ENCODE results near the gene METTL26.
A peak's percentile ranks its signal among the peaks of the same experiment; 100 is the strongest.
"Not testable (repeated sequence)": the region's sequence is repeated elsewhere in the genome, so short reads cannot be mapped to it uniquely, and the experiment has no call there.

Gene METTL26

GRCh38 chr16:606656-607307 lies 29.3 kb downstream of the METTL26 start:
- H2AK5ac ChIP-seq (ENCODE audit: low read length), result no peak overlapping the region
- no peak overlapping the region for H2BK120ac ChIP-seq (ENCODE audit: low read depth, low read length)
- no peaks in the 10 kb centered on the region for H3K36me3 ChIP-seq (ENCODE audit: control insufficient read depth, insufficient read depth, low read length)
- H3K4ac ChIP-seq (ENCODE audit: low read depth, low read length), result no peak overlapping the region
- no peak overlapping the region for H3K27ac ChIP-seq (ENCODE audit: low read depth, low read length)
- no peak overlapping the region for H3K56ac ChIP-seq (ENCODE audit: low read length)
- no peaks in the 10 kb centered on the region for H3K27me3 ChIP-seq (ENCODE audit: insufficient read depth, low read length, poor library complexity)
- H4K8ac ChIP-seq (ENCODE audit: low read depth, low read length), result no peak overlapping the region
- no peak overlapping the region for H2BK5ac ChIP-seq (ENCODE audit: low read length)
- H3K79me2 ChIP-seq (ENCODE audit: control insufficient read depth, insufficient read depth, low read length), result peaks cover 2% of the 10 kb centered on the region
- H3K4me1 ChIP-seq (ENCODE audit: control insufficient read depth, low read depth, low read length), result peaks cover 2% of the 10 kb centered on the region
- no peak overlapping the region for H3K4me2 ChIP-seq (ENCODE audit: low read length)
- H3K9ac ChIP-seq (ENCODE audit: low read length), result no peak overlapping the region
- H4K5ac ChIP-seq (ENCODE audit: low read length), result no peak overlapping the region
- no peak for DNase-seq
- no peak overlapping the region for H3K23ac ChIP-seq (ENCODE audit: low read length)
- WGBS (ENCODE audit: extremely low coverage, insufficient coverage, low lambda C conversion rate), result no CpG with 5 or more reads among the region's 22 CpGs
- H2BK15ac ChIP-seq (replicated peaks; ENCODE audit: low read depth), result no peak overlapping the region
- no peak overlapping the region for H3K4me3 ChIP-seq (ENCODE audit: low read length)
- H3K18ac ChIP-seq (ENCODE audit: low read length), result no peak overlapping the region
- peaks cover 3% of the 10 kb centered on the region for H3K79me1 ChIP-seq (ENCODE audit: low read length)

GRCh38 chr16:603933-604332 lies 32.2 kb downstream of the METTL26 start:
- H3K4me2 ChIP-seq (ENCODE audit: low read length), result no peak overlapping the region
- H3K79me2 ChIP-seq (ENCODE audit: control insufficient read depth, insufficient read depth, low read length), result peaks cover 2% of the 10 kb centered on the region
- no peak overlapping the region for H4K8ac ChIP-seq (ENCODE audit: low read depth, low read length)
- no peak overlapping the region for H3K4ac ChIP-seq (ENCODE audit: low read depth, low read length)
- no peak overlapping the region for H3K18ac ChIP-seq (ENCODE audit: low read length)
- no peak overlapping the region for H2BK15ac ChIP-seq (replicated peaks; ENCODE audit: low read depth)
- H3K23ac ChIP-seq (ENCODE audit: low read length), result no peak overlapping the region
- no peak overlapping the region for H3K9ac ChIP-seq (ENCODE audit: low read length)
- no peak overlapping the region for H2AK5ac ChIP-seq (ENCODE audit: low read length)
- H2BK5ac ChIP-seq (ENCODE audit: low read length), result no peak overlapping the region
- H3K56ac ChIP-seq (ENCODE audit: low read length), result no peak overlapping the region
- H3K4me3 ChIP-seq (ENCODE audit: low read length), result no peak overlapping the region
- WGBS (ENCODE audit: extremely low coverage, insufficient coverage, low lambda C conversion rate), result no CpG with 5 or more reads among the region's 5 CpGs
- H3K27me3 ChIP-seq (ENCODE audit: insufficient read depth, low read length, poor library complexity), result no peaks in the 10 kb centered on the region
- no peak for DNase-seq
- peaks cover 2% of the 10 kb centered on the region for H3K4me1 ChIP-seq (ENCODE audit: control insufficient read depth, low read depth, low read length)
- H3K27ac ChIP-seq (ENCODE audit: low read depth, low read length), result no peak overlapping the region
- H3K79me1 ChIP-seq (ENCODE audit: low read length), result peaks cover 3% of the 10 kb centered on the region
- no peaks in the 10 kb centered on the region for H3K36me3 ChIP-seq (ENCODE audit: control insufficient read depth, insufficient read depth, low read length)
- no peak overlapping the region for H2BK120ac ChIP-seq (ENCODE audit: low read depth, low read length)
- H4K5ac ChIP-seq (ENCODE audit: low read length), result no peak overlapping the region

- H3K36me3 ChIP-seq (ENCODE audit: control insufficient read depth, insufficient read depth, low read length), result no peaks in the 10 kb centered on the region
- H2BK15ac ChIP-seq (replicated peaks; ENCODE audit: low read depth), result no peak overlapping the region
- no peaks in the 10 kb centered on the region for H3K27me3 ChIP-seq (ENCODE audit: insufficient read depth, low read length, poor library complexity)
- no peak overlapping the region for H4K5ac ChIP-seq (ENCODE audit: low read length)
- no peak overlapping the region for H3K27ac ChIP-seq (ENCODE audit: low read depth, low read length)
- H4K8ac ChIP-seq (ENCODE audit: low read depth, low read length), result no peak overlapping the region
- DNase-seq, result peak; percentile 57
- no peak overlapping the region for H3K4me2 ChIP-seq (ENCODE audit: low read length)
- H2AK5ac ChIP-seq (ENCODE audit: low read length), result no peak overlapping the region
- no peak overlapping the region for H3K18ac ChIP-seq (ENCODE audit: low read length)
- H3K4me3 ChIP-seq (ENCODE audit: low read length), result no peak overlapping the region
- no peaks in the 10 kb centered on the region for H3K4me1 ChIP-seq (ENCODE audit: control insufficient read depth, low read depth, low read length)
- H2BK5ac ChIP-seq (ENCODE audit: low read length), result no peak overlapping the region
- H3K79me1 ChIP-seq (ENCODE audit: low read length), result peaks cover 8% of the 10 kb centered on the region
- peaks cover 2% of the 10 kb centered on the region for H3K79me2 ChIP-seq (ENCODE audit: control insufficient read depth, insufficient read depth, low read length)
- no peak overlapping the region for H2BK120ac ChIP-seq (ENCODE audit: low read depth, low read length)
- WGBS (ENCODE audit: extremely low coverage, insufficient coverage, low lambda C conversion rate), result no CpG with 5 or more reads among the region's 7 CpGs
- no peak overlapping the region for H3K4ac ChIP-seq (ENCODE audit: low read depth, low read length)
- H3K56ac ChIP-seq (ENCODE audit: low read length), result no peak overlapping the region
- no peak overlapping the region for H3K23ac ChIP-seq (ENCODE audit: low read length)
- no peak overlapping the region for H3K9ac ChIP-seq (ENCODE audit: low read length)
Observed at GRCh38 chr16:600781-601180, 35.3 kb downstream of the METTL26 start.

GRCh38 chr16:598823-599739 lies 37.0 kb downstream of the METTL26 start:
- H4K5ac ChIP-seq (ENCODE audit: low read length), result no peak overlapping the region
- H3K4ac ChIP-seq (ENCODE audit: low read depth, low read length), result no peak overlapping the region
- no peak overlapping the region for H2BK15ac ChIP-seq (replicated peaks; ENCODE audit: low read depth)
- H3K56ac ChIP-seq (ENCODE audit: low read length), result no peak overlapping the region
- H2BK120ac ChIP-seq (ENCODE audit: low read depth, low read length), result no peak overlapping the region
- H3K79me2 ChIP-seq (ENCODE audit: control insufficient read depth, insufficient read depth, low read length), result no peaks in the 10 kb centered on the region
- H3K79me1 ChIP-seq (ENCODE audit: low read length), result peaks cover 9% of the 10 kb centered on the region
- H3K23ac ChIP-seq (ENCODE audit: low read length), result no peak overlapping the region
- no peak for DNase-seq
- no peak overlapping the region for H2BK5ac ChIP-seq (ENCODE audit: low read length)
- H3K4me1 ChIP-seq (ENCODE audit: control insufficient read depth, low read depth, low read length), result no peaks in the 10 kb centered on the region
- no peaks in the 10 kb centered on the region for H3K36me3 ChIP-seq (ENCODE audit: control insufficient read depth, insufficient read depth, low read length)
- H2AK5ac ChIP-seq (ENCODE audit: low read length), result no peak overlapping the region
- no peak overlapping the region for H4K8ac ChIP-seq (ENCODE audit: low read depth, low read length)
- H3K4me3 ChIP-seq (ENCODE audit: low read length), result no peak overlapping the region
- no peak overlapping the region for H3K9ac ChIP-seq (ENCODE audit: low read length)
- no peak overlapping the region for H3K4me2 ChIP-seq (ENCODE audit: low read length)
- H3K18ac ChIP-seq (ENCODE audit: low read length), result no peak overlapping the region
- H3K27ac ChIP-seq (ENCODE audit: low read depth, low read length), result no peak overlapping the region
- H3K27me3 ChIP-seq (ENCODE audit: insufficient read depth, low read length, poor library complexity), result no peaks in the 10 kb centered on the region
- no CpG with 5 or more reads among the region's 43 CpGs for WGBS (ENCODE audit: extremely low coverage, insufficient coverage, low lambda C conversion rate)

- not testable (repeated sequence) for DNase-seq; H3K79me2 ChIP-seq (ENCODE audit: control insufficient read depth, insufficient read depth, low read length); H3K56ac ChIP-seq (ENCODE audit: low read length); H3K4me2 ChIP-seq (ENCODE audit: low read length); H3K27me3 ChIP-seq (ENCODE audit: insufficient read depth, low read length, poor library complexity); H2BK15ac ChIP-seq (replicated peaks; ENCODE audit: low read depth); H3K9ac ChIP-seq (ENCODE audit: low read length); H2AK5ac ChIP-seq (ENCODE audit: low read length); H3K79me1 ChIP-seq (ENCODE audit: low read length); H4K5ac ChIP-seq (ENCODE audit: low read length); H3K4ac ChIP-seq (ENCODE audit: low read depth, low read length); H3K27ac ChIP-seq (ENCODE audit: low read depth, low read length); H2BK5ac ChIP-seq (ENCODE audit: low read length); H2BK120ac ChIP-seq (ENCODE audit: low read depth, low read length); H3K4me1 ChIP-seq (ENCODE audit: control insufficient read depth, low read depth, low read length); H3K36me3 ChIP-seq (ENCODE audit: control insufficient read depth, insufficient read depth, low read length); H3K23ac ChIP-seq (ENCODE audit: low read length); H3K18ac ChIP-seq (ENCODE audit: low read length); H4K8ac ChIP-seq (ENCODE audit: low read depth, low read length); H3K4me3 ChIP-seq (ENCODE audit: low read length)
- no CpG with 5 or more reads among the region's 7 CpGs for WGBS (ENCODE audit: extremely low coverage, insufficient coverage, low lambda C conversion rate)
Observed at GRCh38 chr16:597655-598054, 38.5 kb downstream of the METTL26 start.
